Kidney capillary endothelial cell (primary cell): ENCODE data around the gene CTAG2.
"Not testable (repeated sequence)": the region's sequence is repeated elsewhere in the genome, so short reads cannot be mapped to it uniquely, and the experiment has no call there.

Source experiments
- DNase-seq: peaks from one replicate; pipeline ENCODE4 v3.0.0-alpha.2; 2018; ENCODE audit warnings: low spot score

Gene CTAG2

DNA sequence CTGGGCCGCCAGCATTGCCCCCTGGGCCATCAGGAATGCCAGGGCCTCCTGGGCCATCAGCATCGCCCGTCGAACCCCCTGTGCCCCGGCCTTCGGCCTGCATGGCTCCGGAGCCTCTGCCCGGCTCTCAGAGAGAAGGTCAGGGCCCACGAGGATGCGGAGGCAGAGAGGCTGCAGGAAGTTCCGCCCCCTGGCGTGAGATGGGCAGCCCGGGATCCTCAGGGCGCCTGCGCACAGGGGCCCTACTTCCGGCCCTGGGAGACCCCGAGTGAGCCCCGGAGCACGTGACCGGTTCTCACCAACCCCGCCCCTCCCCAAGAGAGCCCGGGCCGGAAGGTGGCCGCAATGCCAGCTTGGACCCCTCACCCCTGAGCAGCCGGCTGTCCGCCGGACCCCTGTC is at the start of gene CTAG2:
Gene CTAG2, minus strand, starts transcription at position 167 of the 400 bp plus-strand sequence. Its CDS starts 64 bp downstream, at position 103.
- DNase-seq = not testable (repeated sequence)

DNA sequence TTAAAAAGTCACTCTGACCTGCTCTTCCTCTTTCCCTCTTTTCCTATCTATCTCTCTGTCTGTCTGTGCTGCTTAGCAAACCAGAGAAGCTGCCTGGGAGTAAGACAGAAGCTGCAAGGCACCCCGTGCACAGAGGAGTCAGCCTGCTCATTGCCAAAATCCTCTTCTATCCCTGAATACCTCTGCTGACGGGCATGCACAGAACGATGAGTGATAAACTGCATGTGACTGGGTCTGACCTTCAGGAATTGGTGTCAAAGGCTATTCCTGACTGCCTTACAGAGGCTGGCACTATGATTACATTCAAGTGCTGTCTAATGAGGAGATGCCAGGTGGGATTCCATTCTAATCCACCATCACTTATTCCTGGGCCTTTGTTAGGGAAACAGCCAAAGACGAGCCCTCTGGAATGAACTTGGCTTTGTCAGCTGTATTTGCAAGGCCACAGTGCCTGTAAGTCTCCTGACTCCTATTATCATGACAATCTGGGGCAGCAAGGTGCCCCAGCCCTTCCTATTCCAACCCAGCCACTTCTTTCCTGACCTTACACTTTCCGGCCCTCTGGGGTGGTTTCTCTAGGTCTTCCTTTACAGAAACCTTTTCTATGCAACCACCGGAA is 45.4 kb upstream of the CTAG2 start:
- no peak for DNase-seq

DNA sequence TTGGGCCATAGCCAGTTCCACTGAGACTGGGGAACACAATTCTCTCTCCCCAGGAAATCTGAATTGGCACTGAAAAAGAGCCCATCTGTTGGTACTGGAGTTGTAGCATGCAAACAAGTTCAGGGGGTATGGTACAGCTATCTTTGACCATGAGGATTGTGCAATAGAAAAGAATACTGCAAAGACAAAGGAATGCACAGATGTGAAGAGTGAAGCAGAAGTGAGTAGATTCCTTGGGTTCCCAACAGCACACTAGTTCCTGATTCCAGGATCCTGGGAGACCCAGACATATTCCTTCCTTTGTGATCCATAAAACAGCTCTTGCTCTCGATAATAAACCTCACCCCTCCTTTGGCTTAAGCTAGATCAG is 43.3 kb upstream of the CTAG2 start:
- DNase-seq = no peak

DNA sequence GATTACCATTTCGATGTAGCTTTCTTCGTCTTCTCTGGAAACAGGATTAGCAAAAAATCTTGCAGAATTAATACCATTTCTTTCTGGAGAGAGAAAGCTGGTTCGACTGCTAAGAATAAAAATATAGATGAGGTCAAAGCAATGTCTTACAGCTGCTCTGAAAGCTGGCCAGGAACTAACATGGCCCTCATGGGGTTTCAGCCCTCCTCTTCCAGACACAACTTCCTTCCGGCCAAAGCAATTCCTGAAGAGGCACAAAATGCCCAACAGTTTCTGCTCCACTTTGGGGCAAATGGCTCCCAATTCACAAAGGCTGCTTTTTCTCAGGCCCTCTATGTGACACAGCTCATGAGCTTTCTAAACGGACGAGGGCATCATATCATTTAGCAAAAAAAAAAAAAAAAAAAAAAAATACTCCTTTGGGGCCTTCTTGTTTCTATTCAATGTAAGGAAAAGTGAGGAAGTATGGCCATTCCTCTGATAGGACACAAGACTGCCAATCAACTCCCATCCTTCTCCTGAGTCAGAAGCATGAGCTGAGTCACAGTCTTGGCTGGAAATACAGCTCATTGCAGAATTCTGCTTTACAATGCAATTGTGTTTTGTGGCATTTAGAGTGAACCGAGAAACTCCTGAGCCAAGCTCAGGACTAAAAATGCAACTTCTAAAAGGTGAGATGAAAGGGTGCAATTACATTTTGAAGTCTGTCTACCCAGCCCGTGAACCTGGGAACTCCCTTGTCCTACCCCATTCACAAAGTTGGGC is 42.7 kb upstream of the CTAG2 start:
- DNase-seq = peak; percentile 59

DNA sequence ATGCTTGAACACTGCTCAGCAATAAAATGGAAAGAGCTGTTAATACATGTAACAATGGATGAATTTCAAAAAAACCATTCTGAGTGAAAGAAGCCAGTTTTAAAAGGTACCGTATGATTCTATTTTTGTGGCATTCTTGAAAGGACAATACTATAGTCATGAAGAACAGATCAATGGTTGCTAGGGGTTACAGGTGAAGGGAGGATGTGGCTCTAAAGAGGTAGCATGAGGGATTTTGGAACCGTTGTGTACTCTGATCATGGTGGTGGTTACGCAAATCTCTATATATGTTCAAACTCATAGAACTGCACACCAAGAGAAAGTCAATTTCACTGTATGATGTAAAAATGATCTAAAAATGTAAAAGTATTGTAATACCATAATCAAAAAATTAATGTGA is 40.0 kb upstream of the CTAG2 start:
- DNase-seq = no peak

DNA sequence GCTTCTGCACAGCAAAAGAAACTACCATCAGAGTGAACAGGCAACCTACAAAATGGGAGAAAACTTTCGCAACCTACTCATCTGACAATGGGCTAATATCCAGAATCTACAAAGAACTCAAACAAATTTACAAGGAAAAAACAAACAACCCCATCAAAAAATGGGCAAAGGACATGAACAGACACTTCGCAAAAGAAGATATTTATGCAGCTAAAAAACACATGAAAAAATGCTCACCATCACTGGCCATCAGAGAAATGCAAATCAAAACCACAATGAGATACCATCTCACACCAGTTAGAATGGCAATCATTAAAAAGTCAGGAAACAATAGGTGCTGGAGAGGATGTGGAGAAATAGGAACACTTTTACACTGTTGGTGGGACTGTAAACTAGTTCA is 37.1 kb upstream of the CTAG2 start:
- DNase-seq = not testable (repeated sequence)

DNA sequence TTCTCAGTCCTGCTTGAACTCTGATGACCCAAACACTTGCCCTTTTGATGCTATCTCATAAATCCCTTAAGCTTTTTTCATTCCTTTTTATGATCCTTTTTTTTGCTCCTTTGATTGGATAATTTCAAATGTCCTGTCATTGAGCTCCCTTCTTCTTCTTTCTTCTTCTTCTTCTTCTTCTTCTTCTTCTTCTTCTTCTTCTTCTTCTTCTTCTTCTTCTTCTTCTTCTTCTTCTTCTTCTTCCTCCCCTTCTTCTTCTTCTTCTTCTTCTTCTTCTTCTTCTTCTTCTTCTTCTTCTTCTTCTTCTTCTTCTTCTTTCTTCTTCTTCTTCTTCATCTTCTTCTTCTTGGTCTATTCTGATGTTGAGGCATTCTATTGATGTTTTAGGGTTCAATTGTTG is 18.7 kb upstream of the CTAG2 start:
- not testable (repeated sequence) for DNase-seq

DNA sequence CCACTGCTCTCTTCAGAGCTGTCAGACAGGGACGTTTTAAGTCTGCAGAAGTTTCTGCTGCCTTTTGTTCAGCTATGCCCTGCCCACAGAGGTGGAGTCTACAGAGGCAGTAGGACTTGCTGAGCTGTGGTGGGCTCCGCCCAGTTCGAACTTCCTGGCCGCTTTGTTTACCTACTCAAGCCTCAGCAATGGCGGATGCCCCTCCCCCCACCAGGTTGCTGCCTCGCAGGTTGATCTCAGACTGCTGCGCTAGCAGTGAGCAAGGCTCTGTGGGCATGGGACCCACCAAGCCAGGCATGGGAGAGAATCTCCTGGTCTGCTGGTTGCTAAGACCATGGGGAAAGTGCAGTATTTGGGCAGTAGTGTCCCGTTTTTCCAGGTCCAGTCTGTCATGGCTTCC is 17.5 kb upstream of the CTAG2 start:
- DNase-seq = not testable (repeated sequence)

DNA sequence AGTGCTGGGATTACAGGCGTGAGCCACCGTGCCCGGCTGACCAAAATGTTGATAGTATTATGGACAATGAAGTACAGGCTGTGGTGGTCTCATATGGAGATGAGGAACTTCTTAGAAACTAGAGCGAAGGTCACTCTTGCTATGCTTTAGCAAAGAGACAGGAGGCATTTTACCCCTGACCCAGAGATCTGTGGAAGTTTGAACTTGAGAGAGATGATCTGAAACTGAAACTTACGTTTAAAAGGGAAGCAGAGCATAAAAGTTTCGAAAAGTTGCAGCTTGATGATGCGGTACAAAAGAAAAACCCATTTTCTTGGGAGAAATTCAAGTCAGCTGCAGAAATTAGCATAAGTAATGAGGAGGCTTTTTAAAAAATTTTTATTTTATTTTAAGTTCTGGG is 8.5 kb upstream of the CTAG2 start:
- no peak for DNase-seq

DNA sequence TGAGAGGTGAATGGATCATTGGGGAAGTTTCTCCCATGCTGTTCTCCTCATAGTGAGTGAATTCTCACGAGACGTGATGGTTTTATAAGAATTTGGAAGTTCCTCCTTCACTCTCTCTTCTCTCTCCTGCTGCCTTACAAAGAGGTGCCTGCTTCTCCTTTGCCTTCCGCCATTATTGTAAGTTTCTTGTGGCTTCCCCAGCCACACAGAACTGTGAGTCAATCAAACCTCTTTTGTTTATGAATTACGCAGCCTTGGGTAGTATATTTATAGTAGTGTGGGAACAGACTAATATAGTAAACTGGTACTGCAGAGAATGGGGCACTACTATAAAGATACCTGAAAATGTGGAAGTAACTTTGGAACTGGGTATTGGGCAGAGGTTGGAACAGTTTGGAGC is 7.8 kb upstream of the CTAG2 start:
- no peak for DNase-seq

DNA sequence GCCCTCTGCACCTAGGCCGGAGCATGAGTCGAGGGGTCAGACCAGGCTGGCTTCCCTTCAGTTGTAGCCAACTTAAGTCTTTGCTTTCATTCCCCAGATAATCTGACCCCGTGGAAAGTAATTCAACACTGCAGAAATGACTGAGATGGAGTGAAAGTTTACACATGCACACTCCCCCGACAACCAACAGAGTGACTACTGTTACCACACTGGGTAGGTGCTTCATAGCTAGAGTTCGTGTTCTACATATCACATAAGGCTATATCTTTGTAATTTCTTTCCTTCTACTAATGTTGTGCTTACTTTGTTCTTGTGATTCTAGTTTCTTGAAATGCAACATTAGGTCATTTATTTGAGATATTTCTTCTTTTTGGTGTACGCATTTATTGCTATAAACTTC is 7.2 kb upstream of the CTAG2 start:
- DNase-seq = no peak

DNA sequence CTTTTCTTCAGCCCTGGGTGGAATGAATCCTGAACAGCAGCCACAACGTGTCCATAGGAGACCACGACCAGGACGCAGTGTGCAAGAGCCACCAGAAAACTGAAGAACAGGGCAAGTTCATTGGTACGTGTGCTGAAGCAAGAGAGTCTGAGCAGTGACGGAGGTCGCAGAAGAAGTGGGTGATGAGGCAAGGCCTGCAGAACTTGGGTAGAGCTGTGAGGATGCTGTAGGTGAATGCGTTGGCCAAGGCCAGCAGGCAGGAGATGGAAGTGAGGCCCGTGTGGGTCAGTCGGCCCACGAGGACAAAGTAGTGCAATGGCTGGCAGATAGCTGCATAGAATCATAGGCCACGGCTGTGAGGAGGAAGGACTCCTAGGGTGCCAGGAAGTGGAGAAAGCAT is 5.6 kb upstream of the CTAG2 start:
- DNase-seq = no peak

DNA sequence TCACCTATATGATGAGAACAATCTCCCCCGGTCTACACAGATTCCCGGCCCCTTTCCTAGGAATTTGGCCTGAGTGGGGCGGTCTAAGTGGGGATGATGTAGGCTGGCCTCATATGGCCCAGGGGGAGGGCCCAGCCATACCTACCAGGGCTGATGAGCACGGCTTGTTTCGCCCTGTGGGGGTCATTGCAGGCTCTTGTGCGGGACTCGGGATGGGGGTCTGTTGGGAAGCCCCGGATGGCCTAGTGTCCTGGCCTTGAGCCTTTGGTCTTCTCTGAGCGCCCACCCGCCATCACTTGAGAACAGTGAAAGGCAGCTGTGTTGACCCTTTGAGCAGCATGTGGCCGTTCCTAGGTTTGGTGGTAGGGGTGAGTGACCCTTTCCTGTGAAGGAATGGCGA is 4.8 kb upstream of the CTAG2 start:
- no peak for DNase-seq

DNA sequence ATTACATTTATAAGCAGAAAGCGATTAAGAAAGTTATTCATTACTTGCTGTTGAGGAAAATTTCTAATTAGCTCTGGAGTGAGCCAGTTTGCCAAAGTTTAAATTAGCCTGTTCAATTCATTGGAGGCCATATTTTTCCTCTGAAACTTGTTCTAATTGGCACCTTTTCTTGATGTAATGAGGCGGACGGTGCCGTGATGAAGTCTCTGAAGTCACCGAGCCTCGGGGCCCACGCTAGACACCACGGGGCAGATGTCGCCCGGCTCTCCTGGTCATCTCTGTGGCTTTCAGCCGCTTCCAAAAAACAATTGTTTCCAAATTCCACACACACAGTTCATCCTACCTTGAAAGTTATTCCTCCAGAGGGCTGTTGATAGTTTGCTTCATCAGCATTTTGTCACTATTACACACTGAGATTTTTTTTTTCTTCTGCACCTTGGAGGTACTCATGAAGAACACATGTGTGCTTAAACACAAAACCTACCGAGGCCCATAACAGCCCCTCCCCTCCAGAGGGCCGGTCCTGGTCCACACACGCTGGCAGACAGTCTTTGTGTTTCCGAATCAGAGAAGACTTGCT is 3.9 kb upstream of the CTAG2 start:
- DNase-seq = no peak

DNA sequence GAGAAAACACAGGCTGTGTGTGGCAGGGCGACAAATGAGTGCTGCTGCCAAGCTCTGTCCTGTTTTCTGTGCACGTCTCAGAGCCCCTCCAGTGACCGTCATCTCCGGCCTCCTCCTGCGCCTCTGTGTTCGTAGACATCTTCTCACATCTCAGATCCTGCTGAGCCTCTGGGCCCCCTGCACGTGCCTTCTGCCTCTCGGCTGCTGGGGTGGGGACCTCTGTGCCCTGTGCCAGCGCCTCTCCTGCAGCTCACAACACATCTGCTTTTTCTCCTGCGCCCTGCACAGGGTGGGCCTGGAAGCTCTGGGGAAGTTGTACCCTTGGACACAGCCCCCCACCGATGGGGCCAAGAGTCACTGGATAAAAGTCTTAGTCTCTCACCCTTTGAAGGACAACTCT is 2.4 kb upstream of the CTAG2 start:
- DNase-seq = no peak

DNA sequence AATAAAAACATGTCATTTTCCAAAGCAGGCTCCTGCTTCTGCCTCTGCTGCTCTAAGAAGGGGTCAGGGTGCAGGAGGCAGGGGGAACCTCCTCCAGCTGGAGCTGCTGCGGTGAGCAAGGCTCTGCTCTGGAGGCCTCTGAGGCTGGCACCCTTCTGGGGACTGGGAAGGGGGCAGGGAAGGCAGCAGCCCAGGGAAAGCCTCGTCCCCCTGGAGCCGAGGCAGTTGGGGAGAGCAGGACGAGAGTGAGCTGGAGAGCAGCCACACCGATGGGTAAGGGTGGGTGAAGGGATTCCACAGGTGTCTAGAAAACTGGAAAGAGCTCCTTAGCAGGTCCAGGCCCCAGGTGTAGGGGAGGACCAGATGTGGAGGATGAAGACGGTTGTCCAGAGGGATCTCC is 2.0 kb upstream of the CTAG2 start:
- DNase-seq = no peak

DNA sequence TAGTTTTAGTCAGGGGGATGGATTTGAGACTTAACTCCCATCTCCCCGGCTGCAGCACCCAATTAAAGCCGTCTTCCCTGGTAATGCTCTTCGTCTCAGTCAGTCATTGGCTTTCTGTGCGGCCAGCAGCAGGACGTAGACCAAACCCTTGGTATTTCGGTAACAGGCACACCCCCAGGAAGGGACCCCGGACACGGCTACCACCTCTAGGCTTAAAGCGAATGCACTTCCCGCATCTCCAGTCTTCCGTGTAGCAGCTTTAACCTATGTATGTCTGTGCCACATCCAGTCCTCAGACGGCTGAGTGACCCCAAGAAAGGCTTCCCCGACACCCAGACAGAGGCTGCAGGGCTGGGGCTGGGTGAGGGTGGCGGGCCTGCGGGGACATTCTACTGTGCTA is 1.5 kb upstream of the CTAG2 start:
- no peak for DNase-seq

DNA sequence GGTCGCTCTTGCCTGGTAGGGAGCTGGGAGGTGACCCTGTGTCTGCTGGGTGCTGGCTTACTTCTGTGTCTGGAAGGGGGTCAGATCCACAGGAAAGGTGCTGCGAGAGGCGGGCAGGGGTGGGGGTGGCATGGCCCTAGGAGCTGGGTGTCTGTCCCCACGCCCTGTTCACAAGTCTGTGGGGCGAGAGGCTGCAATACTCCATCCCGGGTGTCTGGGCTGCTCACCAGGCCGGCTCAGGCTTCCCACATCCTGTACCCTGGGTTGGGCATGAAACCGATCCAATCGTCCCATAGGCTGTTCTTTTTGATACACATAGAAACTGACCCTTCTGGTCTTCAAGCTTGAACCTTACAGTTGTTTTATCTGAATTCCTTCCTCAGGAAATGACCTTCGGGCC is 993 bp upstream of the CTAG2 start:
- DNase-seq = no peak

DNA sequence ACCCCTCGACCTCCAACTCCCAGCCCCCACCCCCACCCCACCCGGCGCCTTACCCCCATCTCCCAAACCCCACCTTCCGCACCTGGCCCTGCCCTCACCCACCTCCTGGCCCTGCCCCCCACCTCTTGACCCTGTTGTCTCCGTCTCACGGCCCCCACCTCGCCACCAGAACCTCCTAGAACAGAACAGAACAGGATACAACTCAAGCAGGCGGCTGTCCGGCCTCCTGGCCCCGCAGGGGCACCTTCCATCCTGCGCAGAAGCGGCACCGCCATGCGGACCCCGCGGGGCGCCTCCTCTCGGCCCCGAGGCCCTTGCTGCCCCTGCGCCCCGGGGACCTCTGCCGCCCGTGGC is 354 bp downstream of the CTAG2 start:
- DNase-seq = no peak

DNA sequence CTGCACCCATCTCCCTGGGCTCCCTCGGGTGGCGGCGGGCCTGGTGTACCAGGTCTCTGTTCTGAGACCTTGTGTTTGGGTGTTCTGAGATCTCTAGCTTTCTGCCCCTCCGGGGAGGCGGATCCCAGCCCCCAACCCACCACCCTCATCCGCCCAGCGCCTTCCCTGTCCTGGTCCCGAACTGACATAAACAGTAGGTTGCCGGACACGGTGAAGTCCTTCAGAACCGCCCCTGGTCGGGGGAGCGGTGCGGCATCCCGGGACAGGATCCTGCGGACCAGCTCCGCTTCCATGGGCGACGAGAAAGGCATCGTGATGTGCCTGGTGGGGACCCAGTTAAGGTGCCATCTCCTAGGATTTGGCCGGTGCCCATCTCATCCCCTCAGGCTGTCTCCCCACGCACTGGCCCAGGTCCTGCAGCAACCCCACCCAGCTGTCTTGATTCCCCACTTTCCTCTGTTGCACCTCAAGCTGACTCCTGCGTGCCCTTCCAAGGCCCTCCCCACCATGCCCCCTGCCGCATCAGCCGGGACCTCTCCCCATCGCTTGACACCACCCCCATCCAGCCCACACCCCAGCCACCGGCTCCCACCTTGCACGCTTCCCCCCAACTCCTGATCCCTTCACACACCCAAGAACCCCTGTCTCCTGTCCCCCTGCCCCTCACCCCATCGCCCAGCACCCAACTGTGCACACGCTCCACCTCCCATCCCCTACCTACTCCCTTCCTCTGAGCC is 900 bp downstream of the CTAG2 start:
- no peak for DNase-seq

DNA sequence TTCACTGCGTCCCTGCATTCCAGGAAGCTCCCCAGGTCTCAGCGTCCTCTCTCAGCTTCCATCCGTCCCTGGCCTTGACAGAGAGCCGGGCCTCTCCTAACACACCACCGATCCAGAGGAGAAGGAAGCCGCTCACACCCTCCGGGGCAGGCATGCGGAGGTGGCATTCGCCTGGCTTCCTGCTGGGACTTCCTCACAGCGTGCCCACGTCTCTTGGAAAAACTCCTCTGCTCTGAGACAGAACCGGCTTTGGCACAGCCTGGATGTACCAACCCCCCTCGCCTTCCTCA is 3.2 kb downstream of the CTAG2 start:
- peak; percentile 1 for DNase-seq

DNA sequence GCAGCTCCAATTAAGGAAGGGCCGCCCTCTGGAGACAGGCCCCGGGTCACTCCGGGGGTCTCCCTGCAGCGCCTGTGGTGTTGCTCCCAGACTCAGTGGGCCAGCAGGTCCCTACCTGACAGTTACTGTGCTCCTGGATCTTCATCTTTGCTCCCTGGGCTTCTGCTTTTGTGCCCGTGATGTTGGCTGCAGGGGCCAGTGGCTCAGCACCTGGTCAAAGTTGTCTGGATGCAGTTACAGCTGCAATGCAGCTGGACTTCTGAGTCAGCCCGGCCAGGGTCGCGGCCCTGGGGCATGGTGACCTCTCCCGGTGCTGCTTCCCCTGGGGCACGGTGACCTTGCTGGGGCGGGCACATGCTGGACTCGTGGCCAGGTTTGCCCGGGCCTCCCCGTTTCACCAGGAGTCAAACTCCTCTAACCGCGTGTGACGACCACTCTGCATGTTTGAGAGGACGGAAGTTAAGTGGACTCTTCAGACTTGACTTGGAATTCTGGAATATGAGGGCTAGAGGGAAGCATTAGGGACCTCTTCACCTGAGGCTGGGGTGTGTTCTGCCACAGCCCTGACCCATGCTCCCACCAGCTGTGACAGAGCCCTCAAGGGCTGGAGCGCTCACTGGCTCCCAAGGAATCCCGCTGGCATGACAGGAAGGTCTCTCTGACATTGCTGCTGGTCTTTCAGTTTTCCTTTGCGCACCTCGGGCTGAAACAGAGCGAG is 3.7 kb downstream of the CTAG2 start:
- no peak for DNase-seq

DNA sequence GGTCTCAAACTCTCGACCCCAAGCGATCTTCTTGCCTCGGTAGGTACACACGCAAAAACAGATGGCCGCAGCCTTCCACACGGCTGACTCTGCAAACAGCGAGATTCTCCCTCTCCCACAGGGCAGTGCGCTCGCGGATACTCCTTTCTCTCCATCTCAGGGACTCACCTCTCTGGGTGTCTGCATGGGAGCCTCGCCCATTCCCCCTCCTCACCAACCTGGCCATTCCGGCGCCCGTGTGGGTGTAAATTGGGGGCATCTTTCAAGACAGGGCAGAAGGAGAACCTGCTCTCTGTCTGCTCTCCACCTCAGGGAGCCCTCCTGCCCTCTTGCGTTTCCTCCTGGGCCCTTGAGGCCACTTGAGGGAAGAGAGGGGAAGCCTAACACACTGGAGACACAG is 4.4 kb downstream of the CTAG2 start:
- no peak for DNase-seq
